Measurements from ENCODE around the gene FGFBP1. TPM values are rescaled to one million over a fixed set of nuclear protein-coding genes. Genes with fewer than 3 reads are reported as not detected.

FGFBP1 gene
- total and polyA plus RNA-seq, 9 of the 15 experiments (the other 6 are each of a cell fraction or from before 2014, with no cell fraction given), result not detected

- 0% methylated on average over 9 of the region's 9 CpGs for WGBS (ENCODE audit: insufficient coverage, low coverage, missing lambda C conversion rate)
- ChIA-PET CTCF (ENCODE audit: low intra/inter-chr PET ratio) (no interaction called here), POLR2A (no interaction called here)
- no peaks in the 10 kb centered on the region for H3K79me2 ChIP-seq (ENCODE audit: control insufficient read depth, insufficient read depth, low read length)
- no peak overlapping the region for H2AFZ ChIP-seq (ENCODE audit: low read depth, low read length)
- no peaks in the 10 kb centered on the region for H3K36me3 ChIP-seq (ENCODE audit: control insufficient read depth, insufficient read depth, low read length)
- FAIRE-seq (no peak), DNase-seq (ENCODE audit: extremely low read depth in 1 of 4, low spot score in 3 of 4) (no peak), ATAC-seq (no peak)
- H3K4me2 ChIP-seq (ENCODE audit: insufficient read depth, low read length), result no peak overlapping the region
- TF ChIP-seq MXI1 (IDR thresholded peaks at IDR 0.05; ENCODE audit: low read depth, low read length), result no peak
- no peak for TF ChIP-seq CBX1 (IDR thresholded peaks at IDR 0.05; ENCODE audit: low read depth)
- TF ChIP-seq MAFF (IDR thresholded peaks at IDR 0.05; ENCODE audit: low read length), result no peak
- TF ChIP-seq ZNF3 (CRISPR knock-in tag; IDR thresholded peaks at IDR 0.05), result no peak
- TF ChIP-seq ZFP1 (CRISPR knock-in tag; IDR thresholded peaks at IDR 0.05), result no peak
- no peak for TF ChIP-seq MCM5 (IDR thresholded peaks at IDR 0.05; ENCODE audit: low read depth)
- no peak for TF ChIP-seq ZEB2 (IDR thresholded peaks at IDR 0.05)
- TF ChIP-seq YBX1 (IDR thresholded peaks at IDR 0.05), result no peak
- TF ChIP-seq RFX1 (IDR thresholded peaks at IDR 0.05), result no peak
- TF ChIP-seq SRSF1 (IDR thresholded peaks at IDR 0.05; ENCODE audit: low read depth, low read length), result no peak
- no peak for TF ChIP-seq FOXM1 (IDR thresholded peaks at IDR 0.05; ENCODE audit: low read depth)
- TF ChIP-seq FOXM1 (CRISPR knock-in tag; IDR thresholded peaks at IDR 0.05; ENCODE audit: low read depth), result no peak
- TF ChIP-seq ZKSCAN3 (CRISPR knock-in tag; IDR thresholded peaks at IDR 0.05), result no peak
- TF ChIP-seq BRF2 (IDR thresholded peaks at IDR 0.05; ENCODE audit: borderline replicate concordance, insufficient read depth, insufficient read length), result no peak
- no peak for TF ChIP-seq NR1H2 (CRISPR knock-in tag; IDR thresholded peaks at IDR 0.05)
- no peak for TF ChIP-seq RBM34 (IDR thresholded peaks at IDR 0.05; ENCODE audit: borderline replicate concordance, insufficient read depth, low read length)
- TF ChIP-seq DEAF1 (CRISPR knock-in tag; IDR thresholded peaks at IDR 0.05), result no peak
- no peak for TF ChIP-seq CGGBP1 (CRISPR knock-in tag; IDR thresholded peaks at IDR 0.05)
- no peak for TF ChIP-seq IRF9 (tag; IDR thresholded peaks at IDR 0.05)
- intact Hi-C loops (cut with micrococcal nuclease) (no loop called here), in situ Hi-C loops (cut with MboI) (no loop called here)
- H3K27me3 ChIP-seq (ENCODE audit: control insufficient read depth in 2 of 2, insufficient read depth in 2 of 2, low read length in 2 of 2), result peaks cover 0 to 12% of the 10 kb centered on the region in 2 experiments; a peak in 1 of 5 replicates
- H3K27ac ChIP-seq (ENCODE audit: extremely low read depth, low read depth, low read length), result no peak overlapping the region
- H4K20me1 ChIP-seq (replicated peaks; ENCODE audit: control insufficient read depth, insufficient read depth, low read length), result no peaks in the 10 kb centered on the region
- H3K9me3 ChIP-seq (replicated peaks; ENCODE audit: control insufficient read depth, insufficient read depth, low read depth, low read length), result no peaks in the 10 kb centered on the region
- no peaks in the 10 kb centered on the region for H3K4me1 ChIP-seq (replicated peaks in 1 of 2; ENCODE audit: control insufficient read depth in 2 of 2, insufficient read depth in 2 of 2, low read length in 2 of 2)
- no peaks in the 10 kb centered on the region for H3K9me1 ChIP-seq (ENCODE audit: control insufficient read depth, insufficient read depth, low read length)
- no peak overlapping the region for H3K9ac ChIP-seq (ENCODE audit: insufficient read depth in 1 of 2, low read depth in 2 of 2, low read length in 2 of 2)
- BruUV-seq (replicated peaks), result no TSS peak
- no peak overlapping the region for H3K4me3 ChIP-seq
These were observed 10.3 kb upstream of the FGFBP1 start for GRCh38 chr4:15948826-15949225.
